Endothelial cell of umbilical vein (primary cell): ENCODE measurements around the gene TXLNA. TPM values are rescaled to one million over a fixed set of nuclear protein-coding genes. Genes with fewer than 3 reads are reported as not detected.

Source experiments
- BruUV-seq: library from RNA; stranded (reverse); fragments of 400-500 nt; replicated peaks from 2 replicates; lab custom pipeline; 2021; lab: Mats Ljungman, UMichigan
- CTCF ChIA-PET: fragments of 300-600, 350-600 bp; sonication (Branson Sonifier 250); formaldehyde crosslinking; loops from one replicate; lab custom pipeline; 2021; ENCODE audit warnings: antibody characterized with exemption, inconsistent platforms; lab: Charles Lee
- POLR2A ChIA-PET: fragments of 300-600, 350-600 bp; sonication (Branson Sonifier 250); formaldehyde crosslinking; loops from one replicate; lab custom pipeline; 2021; ENCODE audit warnings: antibody characterized with exemption, inconsistent platforms; lab: Charles Lee
- DNase-seq: peaks from one replicate; pipeline ENCODE4 v3.0.0-alpha.2; 2011; ENCODE audit warnings: low read depth, low spot score
- FAIRE-seq: peaks from 2 replicates; lab custom pipeline; 2011; peaks lifted over from hg19 to GRCh38; lab: Jason Lieb, UNC
- H2AFZ ChIP-seq: 2 replicates; pipeline ENCODE4 v1.6.0; 2012; ENCODE audit warnings: low read depth, low read length, control low read depth, inconsistent platforms
- H3K27ac ChIP-seq: 2 replicates; pipeline ENCODE4 v1.5.1; 2011; ENCODE audit warnings: low read depth, mild to moderate bottlenecking, control low read depth, low read length, moderate library complexity; ENCODE audit not compliant: insufficient read depth
- H3K27me3 ChIP-seq, 2 experiments: 2 replicates each; pipeline versions ENCODE4 v1.6.0 to v1.6.1; 2011; ENCODE audit warnings: low read length in 2 of 2, mixed read lengths in 1 of 2; ENCODE audit not compliant: control insufficient read depth in 2 of 2, insufficient read depth in 2 of 2
- H3K36me3 ChIP-seq, 2 experiments: 2 replicates in 1 of 2; 3 replicates in 1 of 2; pipeline ENCODE4 v1.5.1; 2011; ENCODE audit warnings: low read length in 2 of 2, mild to moderate bottlenecking in 1 of 2, moderate library complexity in 1 of 2; ENCODE audit not compliant: control insufficient read depth in 2 of 2, insufficient read depth in 2 of 2; ENCODE audit errors: extremely low read depth in 1 of 2
- H3K4me1 ChIP-seq: 3 replicates; pipeline ENCODE4 v1.5.1; 2011; ENCODE audit warnings: mild to moderate bottlenecking, low read length; ENCODE audit not compliant: control insufficient read depth, insufficient read depth; ENCODE audit errors: extremely low read depth
- H3K4me2 ChIP-seq: 2 replicates; pipeline ENCODE4 v1.6.1; 2011; ENCODE audit warnings: low read length, control low read depth, mixed read lengths; ENCODE audit not compliant: insufficient read depth
- H3K4me3 ChIP-seq, 3 experiments: fragments of 200-600 bp in 1 of 3; sonication (generic), shearing (Covaris generic) in 1 of 3; replicated peaks in 1 of 3; 2 replicates each; pipeline ENCODE4 v1.5.1; 2011 to 2016; ENCODE audit warnings: control low read depth in 3 of 3, low read length in 3 of 3, mild to moderate bottlenecking in 2 of 3, inconsistent platforms in 1 of 3, low read depth in 1 of 3, moderate library complexity in 1 of 3; ENCODE audit not compliant: insufficient read depth in 1 of 3
- H3K79me2 ChIP-seq: 2 replicates; pipeline ENCODE4 v1.6.0; 2012; ENCODE audit warnings: low read length, inconsistent platforms; ENCODE audit not compliant: control insufficient read depth, insufficient read depth
- H3K9ac ChIP-seq: replicated peaks from 2 replicates; pipeline ENCODE3; 2011; ENCODE audit warnings: low read length, control low read depth; ENCODE audit not compliant: insufficient read depth; ENCODE audit errors: extremely low read depth
- H3K9me1 ChIP-seq: replicated peaks from 3 replicates; pipeline ENCODE4 v1.6.0; 2011; ENCODE audit warnings: mild to moderate bottlenecking, low read length; ENCODE audit not compliant: control insufficient read depth, insufficient read depth; ENCODE audit errors: extremely low read depth
- H3K9me3 ChIP-seq: replicated peaks from 2 replicates; pipeline ENCODE4 v1.5.1; 2012; ENCODE audit warnings: low read length, inconsistent platforms; ENCODE audit not compliant: control insufficient read depth, insufficient read depth
- H4K20me1 ChIP-seq: replicated peaks from 2 replicates; pipeline ENCODE3; 2011; ENCODE audit warnings: mild to moderate bottlenecking, low read length; ENCODE audit not compliant: control insufficient read depth, insufficient read depth; ENCODE audit errors: extremely low read depth
- CTCF ChIP-seq, 2 donors: IDR thresholded peaks; 1 replicate in 1 of 2; 2 replicates in 1 of 2; pipeline ENCODE4 v1.5.1; 2011; ENCODE audit warnings: low read length in 2 of 2, mild to moderate bottlenecking in 2 of 2, moderate library complexity in 2 of 2, control low read depth in 1 of 2, inconsistent platforms in 1 of 2, low read depth in 1 of 2; ENCODE audit not compliant: insufficient read depth in 1 of 2; ENCODE audit errors: extremely low read depth in 1 of 2
- EZH2 ChIP-seq: IDR thresholded peaks from 2 replicates; pipeline ENCODE4 v1.6.1; 2012; ENCODE audit warnings: borderline replicate concordance, low read depth, mild to moderate bottlenecking, moderate library complexity, low read length, inconsistent platforms; ENCODE audit not compliant: severe bottlenecking
- FOS ChIP-seq: IDR thresholded peaks from 2 replicates; pipeline ENCODE4 v1.6.1; 2011; ENCODE audit warnings: mild to moderate bottlenecking, low read length, moderate library complexity, borderline replicate concordance; ENCODE audit not compliant: insufficient read depth
- GATA2 ChIP-seq: IDR thresholded peaks from 2 replicates; pipeline ENCODE4 v1.7.0; 2011; ENCODE audit warnings: low read depth, mild to moderate bottlenecking, moderate library complexity, mixed read lengths, low read length; ENCODE audit not compliant: insufficient read length, insufficient read depth
- MAX ChIP-seq: IDR thresholded peaks from 2 replicates; pipeline ENCODE4 v1.6.1; 2011; ENCODE audit not compliant: insufficient read depth, insufficient read length
- MYC ChIP-seq: IDR thresholded peaks from one replicate; pipeline ENCODE4 v1.6.1; 2011; ENCODE audit warnings: mild to moderate bottlenecking, low read depth, low read length
- POLR2A ChIP-seq: IDR thresholded peaks from 2 replicates; pipeline ENCODE4 v1.6.1; 2012; ENCODE audit warnings: low read depth, mild to moderate bottlenecking, control low read depth, low read length
- POLR2AphosphoS5 ChIP-seq: IDR thresholded peaks from 2 replicates; pipeline ENCODE4 v1.6.1; 2012; ENCODE audit warnings: low read depth, mild to moderate bottlenecking, control low read depth, low read length, moderate library complexity; ENCODE audit not compliant: insufficient read depth
- dilution Hi-C: fragments of 300-500 bp; cut with MboI; formaldehyde crosslinking; loops from one replicate; pipeline ENCODE4 v1.15.0; 2019; ENCODE audit warnings: low sequenced_read_pairs; ENCODE audit not compliant: extremely low pct_ligation_motif_present
- intact Hi-C: fragments of 100-400 bp; cut with micrococcal nuclease; formaldehyde crosslinking; loops from one replicate; pipeline ENCODE4 v1.10.0; 2022
- polyA plus RNA-seq, 4 experiments: library from polyadenylated mRNA; depleted of rRNA in 3 of 4; stranded (reverse) in 3 of 4; unstranded in 1 of 4; fragments of >200 nt; gene quantifications; 2 replicates each; pipeline versions ENCODE4 v1.2.1 to v1.2.3, GENCODE V29; 2011 to 2012; ENCODE audit warnings: missing spikeins in 1 of 4
- total RNA-seq: library from RNA; stranded (reverse); gene quantifications from 2 replicates; pipeline ENCODE4 v1.2.3, GENCODE V29; 2021

TXLNA gene
- total and polyA plus RNA-seq, 2 donors (not counting 3 experiments of a cell fraction or from before 2014, with no cell fraction given), result 41.8 to 69.4 TPM

GRCh38 chr1:32223683-32224082 is 44.2 kb downstream of the TXLNA start:
- BruUV-seq, result no TSS peak
- Histone ChIP-seq H3K79me2 (peaks cover 24% of the 10 kb centered on the region), H4K20me1 (no peaks in the 10 kb centered on the region), H3K4me1 (peaks cover 26% of the 10 kb centered on the region), H3K27ac (peak overlapping the region; percentile 16), H3K36me3 (peaks cover 12 to 17% of the 10 kb centered on the region in 2 experiments), H3K9ac (no peak overlapping the region), H3K4me2 (peak overlapping the region; percentile 86), H3K27me3 (no peaks in the 10 kb centered on the region), H3K4me3 (no peak overlapping the region), H3K9me3 (no peaks in the 10 kb centered on the region), H2AFZ (no peak overlapping the region), H3K9me1 (no peaks in the 10 kb centered on the region)
- peak; percentile 59 for DNase-seq
- dilution Hi-C loops (no loop called here), intact Hi-C loops (loop anchor here (2.0 to 5.0 kb wide), 3 partner anchors 17 to 191 kb away; partner anchors contain the start of gene MARCKSL1)
- POLR2A ChIA-PET, result interaction anchor here (0.6 to 2.4 kb wide), 2 partner anchors 109 to 112 kb away, joined by 3 to 8 read pairs; partner anchors contain the start of gene MARCKSL1
- CTCF ChIA-PET, result interaction anchor here (0.6 to 2.4 kb wide), 16 partner anchors 8 to 190 kb away, joined by 3 to 33 read pairs (median 4); partner anchors contain the start of genes BSDC1 and MARCKSL1
- TF ChIP-seq MAX, result no peak
- no peak for TF ChIP-seq POLR2A
- TF ChIP-seq FOS, result no peak
- TF ChIP-seq EZH2, result no peak
- TF ChIP-seq MYC, result no peak
- no peak for TF ChIP-seq GATA2
- TF ChIP-seq CTCF (IDR thresholded peaks at IDR 0.05; ENCODE audit: extremely low read depth in 1 of 2, insufficient read depth in 1 of 2, low read depth in 1 of 2, low read length in 2 of 2), result peak in 1 of 2 donors; percentile 35
- TF ChIP-seq POLR2AphosphoS5, result no peak
- no peak for FAIRE-seq
